ENCODE data around the gene QKI. TPM values are rescaled to one million over a fixed set of nuclear protein-coding genes. Genes with fewer than 3 reads are reported as not detected.

The QKI gene
- total and polyA plus RNA-seq, 2 donors (not counting 3 experiments of a cell fraction or from before 2014, with no cell fraction given): 178 to 232 TPM

- H3K9me1 ChIP-seq (replicated peaks; ENCODE audit: control insufficient read depth, extremely low read depth, insufficient read depth, low read length): no peaks in the 10 kb centered on the region
- ChIA-PET CTCF (no interaction called here), POLR2A (no interaction called here)
- dilution Hi-C loops (cut with MboI; ENCODE audit: extremely low pct_ligation_motif_present, low sequenced_read_pairs) (no loop called here), intact Hi-C loops (cut with micrococcal nuclease) (no loop called here)
- no peaks in the 10 kb centered on the region for H3K36me3 ChIP-seq (ENCODE audit: control insufficient read depth in 2 of 2, extremely low read depth in 1 of 2, insufficient read depth in 2 of 2, low read length in 2 of 2)
- no peak overlapping the region for H3K9ac ChIP-seq (replicated peaks; ENCODE audit: extremely low read depth, insufficient read depth, low read length)
- no peak overlapping the region for H2AFZ ChIP-seq (ENCODE audit: low read depth, low read length)
- H3K79me2 ChIP-seq (ENCODE audit: control insufficient read depth, insufficient read depth, low read length): no peaks in the 10 kb centered on the region
- H3K27me3 ChIP-seq (ENCODE audit: control insufficient read depth in 2 of 2, insufficient read depth in 2 of 2, low read length in 2 of 2): no peaks in the 10 kb centered on the region
- DNase-seq (ENCODE audit: low read depth, low spot score) (no peak), FAIRE-seq (no peak)
- H3K4me1 ChIP-seq (ENCODE audit: control insufficient read depth, extremely low read depth, insufficient read depth, low read length): peaks cover 15% of the 10 kb centered on the region
- no peaks in the 10 kb centered on the region for H4K20me1 ChIP-seq (replicated peaks; ENCODE audit: control insufficient read depth, extremely low read depth, insufficient read depth, low read length)
- no peak overlapping the region for H3K4me3 ChIP-seq (replicated peaks in 1 of 3; ENCODE audit: insufficient read depth in 1 of 3, low read depth in 1 of 3, low read length in 3 of 3)
- H3K9me3 ChIP-seq (replicated peaks; ENCODE audit: control insufficient read depth, insufficient read depth, low read length): no peaks in the 10 kb centered on the region
- BruUV-seq (replicated peaks): no TSS peak
- H3K4me2 ChIP-seq (ENCODE audit: insufficient read depth, low read length): no peak overlapping the region
- TF ChIP-seq POLR2A (IDR thresholded peaks at IDR 0.05; ENCODE audit: low read depth, low read length): no peak
- TF ChIP-seq MYC (IDR thresholded peaks at IDR 0.05; ENCODE audit: low read depth, low read length): no peak
- H3K27ac ChIP-seq (ENCODE audit: insufficient read depth, low read depth, low read length): no peak overlapping the region
Measured at GRCh38 chr6:163369141-163369540, 45.4 kb upstream of the QKI start.

- H3K9me3 ChIP-seq (replicated peaks; ENCODE audit: control insufficient read depth, insufficient read depth, low read length): no peaks in the 10 kb centered on the region
- no peak overlapping the region for H3K9ac ChIP-seq (replicated peaks; ENCODE audit: extremely low read depth, insufficient read depth, low read length)
- no peak overlapping the region for H3K27ac ChIP-seq (ENCODE audit: insufficient read depth, low read depth, low read length)
- H3K9me1 ChIP-seq (replicated peaks; ENCODE audit: control insufficient read depth, extremely low read depth, insufficient read depth, low read length): no peaks in the 10 kb centered on the region
- TF ChIP-seq JUN (IDR thresholded peaks at IDR 0.05; ENCODE audit: borderline replicate concordance, insufficient read depth, insufficient read length, low read depth) (no peak), CTCF (IDR thresholded peaks at IDR 0.05; ENCODE audit: extremely low read depth in 1 of 2, insufficient read depth in 1 of 2, low read depth in 1 of 2, low read length in 2 of 2) (no peak), FOS (IDR thresholded peaks at IDR 0.05; ENCODE audit: borderline replicate concordance, insufficient read depth, low read length) (no peak), EZH2 (IDR thresholded peaks at IDR 0.05; ENCODE audit: borderline replicate concordance, low read depth, low read length, severe bottlenecking) (no peak), MAX (IDR thresholded peaks at IDR 0.05; ENCODE audit: insufficient read depth, insufficient read length) (no peak), POLR2A (IDR thresholded peaks at IDR 0.05; ENCODE audit: low read depth, low read length) (no peak), MYC (IDR thresholded peaks at IDR 0.05; ENCODE audit: low read depth, low read length) (no peak), POLR2AphosphoS5 (IDR thresholded peaks at IDR 0.05; ENCODE audit: insufficient read depth, low read depth, low read length) (no peak), GATA2 (IDR thresholded peaks at IDR 0.05; ENCODE audit: insufficient read depth, insufficient read length, low read depth, low read length) (no peak)
- POLR2A ChIA-PET: no interaction called here
- H3K36me3 ChIP-seq (ENCODE audit: control insufficient read depth in 2 of 2, extremely low read depth in 1 of 2, insufficient read depth in 2 of 2, low read length in 2 of 2): no peaks in the 10 kb centered on the region
- no TSS peak for BruUV-seq (replicated peaks)
- dilution Hi-C loops (cut with MboI; ENCODE audit: extremely low pct_ligation_motif_present, low sequenced_read_pairs): no loop called here
- H3K27me3 ChIP-seq (ENCODE audit: control insufficient read depth in 2 of 2, insufficient read depth in 2 of 2, low read length in 2 of 2): no peaks in the 10 kb centered on the region
- intact Hi-C loops (cut with micrococcal nuclease): no loop called here
- H4K20me1 ChIP-seq (replicated peaks; ENCODE audit: control insufficient read depth, extremely low read depth, insufficient read depth, low read length): no peaks in the 10 kb centered on the region
- H3K4me2 ChIP-seq (ENCODE audit: insufficient read depth, low read length): no peak overlapping the region
- no peak for DNase-seq (ENCODE audit: low read depth, low spot score)
- FAIRE-seq: no peak
- no peak overlapping the region for H2AFZ ChIP-seq (ENCODE audit: low read depth, low read length)
- CTCF ChIA-PET: no interaction called here
- no peaks in the 10 kb centered on the region for H3K79me2 ChIP-seq (ENCODE audit: control insufficient read depth, insufficient read depth, low read length)
- no peak overlapping the region for H3K4me3 ChIP-seq (replicated peaks in 1 of 3; ENCODE audit: insufficient read depth in 1 of 3, low read depth in 1 of 3, low read length in 3 of 3)
- peaks cover 15% of the 10 kb centered on the region for H3K4me1 ChIP-seq (ENCODE audit: control insufficient read depth, extremely low read depth, insufficient read depth, low read length)
Measured at GRCh38 chr6:163369628-163370365, 44.7 kb upstream of the QKI start.

Measured in endothelial cell of umbilical vein (primary cell).